Stimulated activated CD8-positive, alpha-beta memory T cell treated with anti-CD3 and anti-CD28 coated beads, Interleukin-12 subunit alpha, Interleukin-12 subunit beta, amount 100 ng/mL, for 1 hour (primary cell): ENCODE data around the gene TSPAN9.
"Not testable (repeated sequence)": the region's sequence is repeated elsewhere in the genome, so short reads cannot be mapped to it uniquely, and the experiment has no call there.

Experiments used
- DNase-seq: peaks from one replicate; pipeline ENCODE4 v3.0.0-alpha.2; 2020; ENCODE audit warnings: low read depth

TSPAN9 gene

GRCh38 chr12:3044141-3044630 is 33.0 kb upstream of the TSPAN9 start:
- no peak for DNase-seq

DNA sequence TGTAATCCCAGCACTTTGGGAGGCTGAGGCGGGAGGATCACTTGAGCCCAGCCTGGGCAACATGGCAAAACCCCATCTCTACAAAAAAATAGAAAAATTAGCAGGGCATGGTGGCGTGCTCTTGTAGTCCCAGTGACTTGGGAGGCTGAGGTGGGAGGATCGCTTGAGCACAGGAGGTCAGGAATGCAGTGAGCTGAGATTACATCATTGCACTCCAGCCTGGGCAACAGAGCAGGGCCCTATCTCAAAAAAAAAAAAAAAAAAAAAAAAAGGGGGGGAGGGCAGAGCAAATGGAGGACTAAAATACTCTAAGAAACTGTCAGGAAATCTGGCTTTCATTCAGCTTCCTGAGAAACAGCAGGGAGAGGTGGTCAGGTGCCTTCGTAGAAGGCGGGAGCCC is 31.7 kb upstream of the TSPAN9 start:
- DNase-seq = no peak

- no peak for DNase-seq
These were observed 31.2 kb upstream of the TSPAN9 start for GRCh38 chr12:3045989-3046388.

DNA sequence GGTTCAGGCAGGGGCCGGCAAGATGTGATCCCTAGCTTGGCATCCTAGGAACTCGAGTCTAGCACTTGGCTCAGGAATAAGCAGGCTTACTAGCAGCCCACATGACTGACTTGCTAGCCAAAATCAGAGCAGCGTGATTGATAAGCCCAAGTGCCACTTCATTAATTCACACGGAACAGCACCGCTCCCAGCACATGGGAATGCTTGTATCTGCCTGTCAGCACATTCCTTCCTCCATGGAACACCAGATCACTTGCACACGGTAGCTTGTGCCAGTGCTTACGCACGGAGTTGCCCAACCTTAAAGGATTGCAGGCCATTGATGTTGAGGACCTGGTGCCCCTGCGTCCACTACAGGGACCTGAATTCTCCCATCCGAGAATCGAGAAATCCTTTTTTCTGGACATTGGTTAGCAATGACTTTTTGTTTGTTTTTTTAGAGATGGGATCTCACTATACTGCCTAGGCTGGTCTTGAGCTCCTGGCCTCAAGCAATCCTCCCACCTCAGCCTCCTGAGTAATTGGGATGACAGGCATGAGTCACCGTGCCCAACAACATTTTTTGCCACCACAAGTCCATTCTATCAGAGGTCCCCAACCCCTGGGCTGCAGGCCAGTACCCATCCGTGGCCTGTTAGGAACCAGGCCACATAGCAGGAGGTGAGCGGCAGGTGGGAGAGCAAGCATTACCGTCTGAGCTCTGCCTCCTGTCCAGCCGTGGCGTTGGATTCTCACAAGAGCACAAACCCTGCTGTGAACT is 30.6 kb upstream of the TSPAN9 start:
- DNase-seq = no peak

- DNase-seq = no peak
These were observed 29.2 kb upstream of the TSPAN9 start for GRCh38 chr12:3047961-3048360.

DNA sequence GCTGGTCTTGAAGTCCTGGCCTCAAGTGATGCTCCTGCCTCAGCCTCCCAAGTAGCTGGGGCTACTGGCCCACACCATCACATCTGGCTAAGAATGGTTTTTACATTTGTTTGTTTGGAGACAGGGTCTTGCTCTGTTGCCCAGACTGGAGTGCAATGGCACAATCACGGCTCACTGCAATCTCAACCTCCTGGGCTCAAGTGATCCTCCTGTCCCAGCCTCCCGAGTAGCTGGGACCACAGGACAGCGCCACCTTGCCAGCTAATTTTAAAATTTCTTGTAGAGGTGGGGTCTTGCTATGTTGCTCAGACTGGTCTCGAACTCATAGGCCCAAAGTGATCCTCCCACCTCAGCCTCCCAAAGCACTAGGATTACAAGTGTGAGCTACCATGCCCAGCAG is 28.6 kb upstream of the TSPAN9 start:
- no peak for DNase-seq

DNA sequence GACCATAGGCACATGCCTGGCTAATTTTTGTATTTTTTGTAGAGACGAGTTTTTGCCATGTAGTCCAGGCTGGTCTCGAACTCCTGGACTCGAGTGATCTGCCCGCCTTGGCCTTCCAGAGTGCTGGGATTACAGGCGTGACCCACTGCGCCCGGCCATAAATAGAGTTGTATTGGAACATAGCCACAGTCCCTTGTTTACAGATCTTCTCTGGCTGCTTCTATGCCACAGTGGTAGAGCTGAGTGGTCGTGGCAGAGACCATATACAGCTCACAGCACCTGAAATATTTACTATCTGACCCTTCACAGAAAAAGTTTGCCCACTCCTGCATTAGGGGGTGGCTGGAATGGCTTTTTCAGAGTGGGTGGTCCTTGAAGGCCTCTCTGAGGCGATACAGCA is 28.0 kb upstream of the TSPAN9 start:
- DNase-seq = no peak

- DNase-seq = no peak
These were observed 27.4 kb upstream of the TSPAN9 start for GRCh38 chr12:3049611-3050249.

DNA sequence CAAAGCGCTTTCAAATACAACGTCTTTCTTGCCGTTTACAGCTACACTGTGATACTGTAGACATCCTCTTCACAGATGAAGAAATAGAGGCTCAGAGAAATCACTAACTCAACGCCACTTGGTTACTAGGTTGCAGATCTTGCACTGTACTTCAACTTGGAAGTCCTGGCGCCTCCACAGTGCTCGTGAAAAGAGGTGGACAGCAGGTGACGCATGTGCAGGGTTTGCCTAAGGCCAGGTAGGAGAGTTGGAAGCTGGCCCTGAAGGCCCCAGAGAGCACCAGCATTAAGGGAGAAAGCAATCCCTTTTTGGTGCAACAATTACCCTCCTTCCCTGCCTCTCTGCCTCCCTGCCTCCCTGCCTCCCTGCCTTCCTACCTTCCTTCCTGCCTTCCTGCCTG is 22.8 kb upstream of the TSPAN9 start:
- DNase-seq = no peak

DNA sequence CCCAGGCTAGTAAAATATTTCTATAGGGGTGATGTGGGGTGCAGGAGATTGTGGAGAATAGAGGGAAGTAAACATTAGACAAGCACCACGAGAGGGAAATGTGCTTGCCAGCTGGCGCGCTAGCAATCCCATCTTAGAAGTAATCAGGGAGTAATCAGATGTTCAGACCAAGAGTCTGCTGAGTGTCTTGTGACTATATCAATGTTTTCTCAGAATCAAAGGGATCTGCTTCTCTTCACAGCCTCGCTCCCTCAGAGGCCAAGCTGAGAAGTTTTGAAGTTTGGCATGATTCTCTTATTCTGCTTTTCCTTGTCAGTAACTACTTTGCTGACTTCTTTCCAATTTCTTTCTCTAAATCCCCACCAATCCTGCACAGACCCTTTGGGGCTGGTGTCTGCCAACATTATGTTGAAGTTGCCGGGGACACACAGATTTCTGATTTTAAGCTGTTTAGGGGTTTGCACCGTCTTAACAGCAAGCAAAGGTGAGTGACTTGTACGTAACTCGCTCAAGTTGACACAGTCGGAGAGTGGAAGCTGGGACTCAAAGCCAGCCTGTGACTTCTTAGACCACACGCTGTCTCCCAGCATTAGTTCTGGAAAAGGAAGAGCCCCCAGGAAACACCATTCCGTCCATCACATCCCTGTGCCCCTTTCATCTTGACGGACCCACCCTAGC is 22.0 kb upstream of the TSPAN9 start:
- no peak for DNase-seq

DNA sequence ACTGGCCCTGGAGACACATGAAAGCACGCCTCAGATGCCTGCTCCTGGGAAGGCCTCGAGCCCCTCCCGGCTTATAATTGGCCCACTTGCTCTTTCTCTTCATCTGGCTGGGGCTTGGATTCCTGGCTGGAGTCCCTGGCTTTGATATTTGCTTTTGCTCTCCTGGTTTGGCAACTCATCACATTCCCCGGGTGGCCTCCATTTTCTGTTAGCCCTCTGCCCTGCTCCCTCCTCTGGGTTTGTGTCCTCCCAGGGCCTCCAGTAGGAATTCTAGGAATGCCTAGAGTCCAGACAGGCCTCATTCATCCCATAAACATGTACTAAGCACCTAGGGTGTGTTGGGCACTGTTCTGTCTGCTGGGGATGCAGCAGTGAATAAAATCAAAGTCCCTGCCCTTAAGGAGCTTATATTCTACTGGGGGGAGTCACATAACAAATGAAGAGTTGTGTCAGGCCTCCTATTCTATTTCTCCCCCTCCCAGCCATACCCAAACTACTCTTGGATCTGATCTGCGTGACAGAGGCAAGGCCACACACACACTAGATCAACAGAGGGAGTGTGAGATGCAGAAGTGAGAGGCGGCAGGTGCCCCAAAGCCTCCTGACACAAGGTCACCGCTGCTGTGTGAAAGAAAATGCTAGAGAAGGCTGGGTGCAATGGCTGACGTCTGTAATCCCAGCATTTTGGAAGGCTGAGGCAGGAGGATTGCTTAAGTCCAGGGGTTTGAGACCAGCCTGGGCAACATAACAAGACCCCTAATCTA is 21.3 kb upstream of the TSPAN9 start:
- no peak for DNase-seq

GRCh38 chr12:3061059-3061458 is 16.1 kb upstream of the TSPAN9 start:
- DNase-seq = no peak

GRCh38 chr12:3061501-3062215 is 15.5 kb upstream of the TSPAN9 start:
- no peak for DNase-seq

DNA sequence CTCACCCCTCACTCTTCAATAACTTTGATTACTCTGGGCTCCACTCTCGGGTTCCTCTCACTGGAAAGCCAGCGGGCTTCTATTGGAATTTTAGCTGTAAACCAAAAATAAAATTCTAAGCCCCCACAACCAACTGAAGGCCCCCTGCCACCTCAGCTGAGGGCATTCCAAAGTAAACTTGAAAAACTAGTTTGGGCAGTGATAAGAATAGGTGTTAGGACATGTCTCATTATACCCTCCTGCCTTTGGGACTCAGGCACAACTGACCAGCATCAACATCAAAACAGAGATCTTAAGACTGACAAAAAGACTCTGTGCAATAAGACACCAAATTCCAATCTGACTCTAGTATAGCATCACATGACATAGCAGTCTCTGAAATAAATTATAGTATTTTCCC is 11.9 kb upstream of the TSPAN9 start:
- DNase-seq = no peak

GRCh38 chr12:3065846-3066245 is 11.3 kb upstream of the TSPAN9 start:
- not testable (repeated sequence) for DNase-seq

DNA sequence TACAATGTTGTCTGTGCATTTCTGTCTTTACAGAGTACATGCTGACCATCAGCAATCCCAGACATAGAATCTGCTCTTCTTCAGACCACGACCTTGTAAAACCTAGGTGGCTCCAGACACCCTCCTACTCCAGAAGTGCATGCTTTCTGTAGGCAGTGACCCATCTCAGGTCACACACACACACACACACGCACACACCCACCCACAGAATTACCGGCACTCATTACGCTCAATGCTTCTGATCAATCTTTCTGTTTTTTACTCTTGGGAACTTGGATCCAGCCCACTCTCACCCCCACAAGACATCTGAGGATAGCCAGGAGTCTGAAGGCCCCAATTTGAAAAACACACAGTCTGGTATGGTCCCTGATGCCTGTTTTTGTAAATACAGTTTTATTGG is 7.5 kb upstream of the TSPAN9 start:
- DNase-seq = no peak

DNA sequence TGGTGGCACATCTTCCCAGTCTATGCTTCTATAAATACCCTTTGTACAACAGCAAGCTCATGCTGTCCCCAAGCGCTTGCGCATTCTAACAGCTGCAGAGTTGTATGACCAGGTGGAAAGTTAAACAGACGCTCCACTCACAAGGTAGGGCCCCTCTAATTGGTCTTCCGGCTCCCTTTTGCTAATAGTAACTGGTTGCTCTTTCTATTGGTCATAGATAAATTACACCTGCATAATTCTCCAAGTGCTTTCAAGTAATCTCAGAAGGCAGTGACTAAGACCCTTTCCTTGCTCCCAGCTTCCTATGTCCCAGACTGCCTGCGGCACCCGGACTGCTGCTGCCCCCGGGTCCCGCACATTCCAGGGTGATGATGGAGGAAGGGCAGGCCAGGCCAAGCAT is 6.1 kb upstream of the TSPAN9 start:
- DNase-seq = no peak

DNA sequence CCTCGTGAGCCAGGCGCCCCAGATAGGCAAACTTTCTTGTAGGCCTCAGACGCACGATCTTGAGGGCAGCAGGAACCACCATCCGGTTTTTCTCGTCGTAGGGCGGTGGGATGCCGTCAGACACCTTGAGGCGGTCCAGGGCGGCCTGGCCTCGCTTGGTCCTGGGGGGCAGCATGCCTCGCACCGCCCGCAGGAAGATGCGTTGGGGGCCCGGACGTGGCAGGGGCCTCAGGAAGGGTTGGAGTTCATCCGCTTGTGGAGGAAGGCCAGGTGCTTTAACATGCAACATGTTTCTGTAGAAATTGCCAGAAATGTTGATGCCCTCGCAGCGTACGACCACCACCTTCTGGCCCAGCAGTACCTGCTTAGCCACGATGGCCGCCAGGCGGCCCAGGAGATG is 5.5 kb upstream of the TSPAN9 start:
- DNase-seq = no peak

- DNase-seq = peak; percentile 70
These were observed 3.5 kb upstream of the TSPAN9 start for GRCh38 chr12:3073438-3074250.

DNA sequence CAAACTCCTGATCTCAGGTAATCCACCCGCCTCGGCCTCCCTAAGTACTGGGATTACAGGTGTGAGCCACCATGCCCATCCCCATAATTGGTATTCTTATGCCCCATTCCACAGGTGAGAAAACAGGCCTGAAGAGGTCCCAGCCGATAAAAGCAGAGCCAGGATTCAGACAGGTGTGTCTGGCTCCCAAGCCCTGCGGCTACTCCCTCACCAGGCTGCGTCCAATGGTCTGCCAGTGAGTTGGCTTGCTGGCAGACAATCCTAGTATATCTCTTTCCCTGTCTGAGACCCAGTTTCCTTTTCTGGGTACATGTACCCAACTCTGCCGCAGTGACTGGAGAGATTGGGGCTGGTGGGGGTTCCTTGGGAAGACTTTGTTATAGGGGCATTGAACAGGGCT is 1.9 kb upstream of the TSPAN9 start:
- DNase-seq = no peak

DNA sequence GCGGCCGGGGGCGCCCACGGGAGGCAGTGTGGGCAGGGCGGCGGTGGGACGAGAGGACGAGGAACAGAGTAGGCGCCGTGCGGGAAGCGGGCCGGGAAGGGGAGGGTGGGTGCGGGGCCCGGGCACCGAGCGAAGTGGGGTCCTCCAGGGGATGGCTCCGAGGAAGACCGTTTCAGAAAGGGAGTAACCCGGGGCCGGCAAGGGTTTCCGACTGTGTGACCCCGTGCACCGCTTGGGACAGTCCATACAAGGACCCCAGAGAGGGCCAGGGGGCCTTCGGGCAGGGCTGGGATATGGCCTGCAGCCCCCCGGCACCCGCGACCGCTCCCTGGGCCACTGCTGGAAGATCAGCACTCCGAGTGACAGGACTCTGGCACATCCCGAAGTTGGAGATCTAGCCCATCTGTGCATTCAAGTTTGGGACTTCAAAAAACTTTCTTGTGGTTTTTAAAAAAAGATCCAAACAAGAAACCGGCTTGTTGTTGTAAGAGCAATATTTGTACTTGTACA is 448 bp downstream of the TSPAN9 start:
- no peak for DNase-seq
